Measurements from ENCODE around the gene EPHA3.

The EPHA3 gene

GRCh38 chr3:89107461-89108290 lies at the start of gene EPHA3:
TSS of gene EPHA3 (plus strand) at chr3:89107621. CDS start at chr3:89107749, 128 bp downstream.
- DNase-seq, result peak; percentile 85

GRCh38 chr3:89058371-89058770 lies 49.0 kb upstream of the EPHA3 start:
- DNase-seq, result no peak

GRCh38 chr3:89059211-89059925 lies 48.1 kb upstream of the EPHA3 start:
- no peak for DNase-seq

GRCh38 chr3:89061259-89061658 lies 46.2 kb upstream of the EPHA3 start:
- DNase-seq, result no peak

- no peak for DNase-seq
Measured at GRCh38 chr3:89067736-89068135, 39.7 kb upstream of the EPHA3 start.

- DNase-seq, result no peak
Measured at GRCh38 chr3:89072642-89073041, 34.8 kb upstream of the EPHA3 start.

GRCh38 chr3:89079944-89080343 lies 27.5 kb upstream of the EPHA3 start:
- DNase-seq, result no peak

- no peak for DNase-seq
Measured at GRCh38 chr3:89087851-89088250, 19.6 kb upstream of the EPHA3 start.

GRCh38 chr3:89098173-89098572 lies 9.2 kb upstream of the EPHA3 start:
- DNase-seq, result no peak

- DNase-seq, result peak; percentile 77
Measured at GRCh38 chr3:89098964-89099585, 8.3 kb upstream of the EPHA3 start.

GRCh38 chr3:89101251-89101650 lies 6.2 kb upstream of the EPHA3 start:
- DNase-seq, result no peak

- DNase-seq, result no peak
Measured at GRCh38 chr3:89101921-89102320, 5.5 kb upstream of the EPHA3 start.

GRCh38 chr3:89104499-89104898 lies 2.9 kb upstream of the EPHA3 start:
- DNase-seq, result no peak

GRCh38 chr3:89105503-89105902 lies 1.9 kb upstream of the EPHA3 start:
- DNase-seq, result no peak

GRCh38 chr3:89108291-89108550 lies 800 bp downstream of the EPHA3 start:
- peak; percentile 24 for DNase-seq

GRCh38 chr3:89113344-89113743 lies 5.9 kb downstream of the EPHA3 start:
- DNase-seq, result peak; percentile 11

GRCh38 chr3:89113893-89114840 lies 6.7 kb downstream of the EPHA3 start:
- peak; percentile 79 for DNase-seq

GRCh38 chr3:89114841-89115223 lies 7.4 kb downstream of the EPHA3 start:
- no peak for DNase-seq

GRCh38 chr3:89116476-89116875 lies 9.1 kb downstream of the EPHA3 start:
- no peak for DNase-seq

- DNase-seq, result no peak
Measured at GRCh38 chr3:89138048-89138447, 30.6 kb downstream of the EPHA3 start.

GRCh38 chr3:89139870-89140269 lies 32.4 kb downstream of the EPHA3 start:
- no peak for DNase-seq

- no peak for DNase-seq
Measured at GRCh38 chr3:89144080-89144479, 36.7 kb downstream of the EPHA3 start.

GRCh38 chr3:89145995-89146394 lies 38.6 kb downstream of the EPHA3 start:
- no peak for DNase-seq
